OCI-LY7 (cell line): ENCODE results near the gene GAS6. TPM values are rescaled to one million over a fixed set of nuclear protein-coding genes. Genes with fewer than 3 reads are reported as not detected.

Experiments used
- BruUV-seq: library from RNA; stranded (reverse); fragments of 400-500 nt; replicated peaks from 2 replicates; lab custom pipeline; 2021; lab: Mats Ljungman, UMichigan
- CTCF ChIA-PET: fragments of 300-600 bp; sonication (Branson Sonifier 250); formaldehyde crosslinking; loops from one replicate; lab custom pipeline; 2022; ENCODE audit warnings: antibody characterized with exemption; ENCODE audit not compliant: unreplicated experiment; lab: Charles Lee
- POLR2A ChIA-PET: fragments of 300-600 bp; sonication (Branson Sonifier 250); formaldehyde crosslinking; loops from one replicate; lab custom pipeline; 2022; ENCODE audit warnings: antibody characterized with exemption; lab: Charles Lee
- DNase-seq: peaks from one replicate; pipeline ENCODE4 v3.0.0-alpha.2; 2015; ENCODE audit warnings: low spot score
- H2AFZ ChIP-seq: fragments of 200-600 bp; sonication (generic), shearing (Covaris generic); 2 replicates; pipeline ENCODE4 v1.6.1; 2014; ENCODE audit warnings: mild to moderate bottlenecking, antibody characterized with exemption, low read length, moderate library complexity
- H3K27ac ChIP-seq: fragments of 200-600 bp; sonication (generic); 2 replicates; pipeline ENCODE4 v1.5.1; 2014; ENCODE audit warnings: mixed run types, low read depth, mild to moderate bottlenecking, moderate library complexity, low read length, inconsistent platforms; ENCODE audit not compliant: poor library complexity, severe bottlenecking
- H3K36me3 ChIP-seq: fragments of 200-600 bp; sonication (generic); 2 replicates; pipeline ENCODE4 v1.6.1; 2014; ENCODE audit warnings: mild to moderate bottlenecking, antibody characterized with exemption, low read length, moderate library complexity, mixed read lengths; ENCODE audit not compliant: insufficient read depth
- H3K4me1 ChIP-seq: fragments of 200-600 bp; sonication (generic); 2 replicates; pipeline ENCODE4 v1.5.1; 2014; ENCODE audit warnings: mild to moderate bottlenecking, low read length; ENCODE audit not compliant: insufficient read depth, poor library complexity, severe bottlenecking
- H3K4me2 ChIP-seq: fragments of 200-600 bp; sonication (generic); 2 replicates; pipeline ENCODE4 v1.6.1; 2014; ENCODE audit warnings: mild to moderate bottlenecking, low read length
- H3K4me3 ChIP-seq: fragments of 200-600 bp; sonication (generic); 2 replicates; pipeline ENCODE4 v1.5.1; 2014; ENCODE audit warnings: mild to moderate bottlenecking, low read depth, low read length; ENCODE audit not compliant: poor library complexity, severe bottlenecking
- H3K79me2 ChIP-seq: fragments of 200-600 bp; sonication (generic); 2 replicates; pipeline ENCODE4 v1.6.1; 2016; ENCODE audit warnings: low read depth, mild to moderate bottlenecking, low read length, moderate library complexity, mixed read lengths; ENCODE audit not compliant: insufficient read depth
- H3K9me2 ChIP-seq: fragments of 200-600 bp; sonication (generic); 2 replicates; pipeline ENCODE4 v1.6.1; 2016; ENCODE audit warnings: mild to moderate bottlenecking, low read length, mixed read lengths; ENCODE audit not compliant: insufficient read depth
- H3K9me3 ChIP-seq: fragments of 200-600 bp; sonication (generic); 2 replicates; pipeline ENCODE4 v1.6.1; 2014; ENCODE audit warnings: mild to moderate bottlenecking, mixed run types, low read length, mixed read lengths
- H4K20me1 ChIP-seq: fragments of 200-600 bp; sonication (generic); 2 replicates; pipeline ENCODE4 v1.6.1; 2014; ENCODE audit warnings: mild to moderate bottlenecking, antibody characterized with exemption, low read length, moderate library complexity, mixed read lengths; ENCODE audit not compliant: insufficient read depth
- CTCF ChIP-seq: fragments of 200-600 bp; sonication (generic); conservative IDR thresholded peaks from 2 replicates; pipeline ENCODE4 v1.5.1; 2014; ENCODE audit warnings: mild to moderate bottlenecking, antibody characterized with exemption, low read length, moderate library complexity, mixed read lengths
- EZH2phosphoT487 ChIP-seq: fragments of 200-600 bp; sonication (generic); IDR thresholded peaks from 2 replicates; pipeline ENCODE4 v1.6.1; 2018; ENCODE audit warnings: low read depth, borderline replicate concordance, mild to moderate bottlenecking, mixed run types, antibody characterized with exemption, low read length, moderate library complexity, mixed read lengths
- intact Hi-C: fragments of 100-400 bp; cut with micrococcal nuclease; formaldehyde crosslinking; loops from one replicate; pipeline ENCODE4 v1.10.0; 2022; ENCODE audit not compliant: unreplicated experiment
- total RNA-seq, 2 experiments: library from RNA; depleted of rRNA in 1 of 2; stranded (reverse); fragments of >200 nt in 1 of 2; shearing (Covaris generic) in 1 of 2; gene quantifications; 2 replicates each; pipeline ENCODE4 v1.2.3, GENCODE V29; 2014 to 2022

Gene GAS6
- total RNA-seq, 2 experiments from 2014 or later = not detected

GRCh38 chr13:113776231-113777125, 87.4 kb downstream of the GAS6 start:
- intact Hi-C loops = no loop called here
- TF ChIP-seq EZH2phosphoT487 (no peak), CTCF (no peak)
- no peaks in the 10 kb centered on the region for H3K9me3 ChIP-seq
- BruUV-seq = no TSS peak
- ChIA-PET CTCF (interaction anchor here (0.6 kb wide), 1 partner anchor 16 kb away, joined by 3 read pairs; no protein-coding TSS in a partner anchor), POLR2A (no interaction called here)
- no peak overlapping the region for H3K4me3 ChIP-seq
- H3K79me2 ChIP-seq = no peaks in the 10 kb centered on the region
- H3K4me2 ChIP-seq = no peak overlapping the region
- no peaks in the 10 kb centered on the region for H3K4me1 ChIP-seq
- DNase-seq = no peak
- H4K20me1 ChIP-seq = no peaks in the 10 kb centered on the region
- H3K36me3 ChIP-seq = no peaks in the 10 kb centered on the region
- no peak overlapping the region for H2AFZ ChIP-seq
- no peaks in the 10 kb centered on the region for H3K9me2 ChIP-seq
- no peak overlapping the region for H3K27ac ChIP-seq

GRCh38 chr13:113775451-113776145, 88.3 kb downstream of the GAS6 start:
- Histone ChIP-seq H3K79me2 (no peaks in the 10 kb centered on the region), H3K9me2 (no peaks in the 10 kb centered on the region), H3K4me1 (no peaks in the 10 kb centered on the region), H3K36me3 (no peaks in the 10 kb centered on the region), H4K20me1 (no peaks in the 10 kb centered on the region), H3K4me2 (no peak overlapping the region), H3K9me3 (no peaks in the 10 kb centered on the region), H3K27ac (no peak overlapping the region), H2AFZ (no peak overlapping the region), H3K4me3 (no peak overlapping the region)
- TF ChIP-seq CTCF = no peak
- TF ChIP-seq EZH2phosphoT487 = no peak
- intact Hi-C loops = no loop called here
- ChIA-PET POLR2A (no interaction called here), CTCF (no interaction called here)
- no TSS peak for BruUV-seq
- no peak for DNase-seq
